Epithelial cell of esophagus (primary cell): ENCODE measurements around the gene KCNC4.

Experiments
- DNase-seq: peaks from one replicate; pipeline ENCODE4 v3.0.0; 2010; ENCODE audit warnings: low read depth
- H3K4me3 ChIP-seq: 2 replicates; pipeline ENCODE4 v1.5.1; 2011; ENCODE audit warnings: mild to moderate bottlenecking, low read length, control low read depth
- TF ChIP-seq, protein P1 (sequence below): IDR thresholded peaks from 2 replicates; pipeline ENCODE4 v1.5.1; 2011; ENCODE audit warnings: low read depth, mild to moderate bottlenecking, low read length, control low read depth, inconsistent platforms; ENCODE audit not compliant: insufficient read depth; ENCODE audit errors: missing control alignments

The KCNC4 gene

DNA sequence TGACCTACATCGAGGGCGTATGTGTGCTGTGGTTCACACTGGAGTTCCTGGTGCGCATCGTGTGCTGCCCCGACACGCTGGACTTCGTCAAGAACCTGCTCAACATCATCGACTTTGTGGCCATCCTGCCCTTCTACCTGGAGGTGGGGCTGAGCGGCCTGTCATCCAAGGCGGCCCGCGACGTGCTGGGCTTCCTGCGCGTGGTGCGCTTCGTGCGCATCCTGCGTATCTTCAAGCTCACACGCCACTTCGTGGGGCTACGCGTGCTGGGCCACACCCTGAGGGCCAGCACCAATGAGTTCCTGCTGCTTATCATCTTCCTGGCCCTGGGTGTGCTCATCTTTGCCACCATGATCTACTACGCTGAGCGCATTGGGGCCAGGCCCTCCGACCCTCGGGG, 13.0 kb downstream of the KCNC4 start:
- TF ChIP-seq, protein P1, sequence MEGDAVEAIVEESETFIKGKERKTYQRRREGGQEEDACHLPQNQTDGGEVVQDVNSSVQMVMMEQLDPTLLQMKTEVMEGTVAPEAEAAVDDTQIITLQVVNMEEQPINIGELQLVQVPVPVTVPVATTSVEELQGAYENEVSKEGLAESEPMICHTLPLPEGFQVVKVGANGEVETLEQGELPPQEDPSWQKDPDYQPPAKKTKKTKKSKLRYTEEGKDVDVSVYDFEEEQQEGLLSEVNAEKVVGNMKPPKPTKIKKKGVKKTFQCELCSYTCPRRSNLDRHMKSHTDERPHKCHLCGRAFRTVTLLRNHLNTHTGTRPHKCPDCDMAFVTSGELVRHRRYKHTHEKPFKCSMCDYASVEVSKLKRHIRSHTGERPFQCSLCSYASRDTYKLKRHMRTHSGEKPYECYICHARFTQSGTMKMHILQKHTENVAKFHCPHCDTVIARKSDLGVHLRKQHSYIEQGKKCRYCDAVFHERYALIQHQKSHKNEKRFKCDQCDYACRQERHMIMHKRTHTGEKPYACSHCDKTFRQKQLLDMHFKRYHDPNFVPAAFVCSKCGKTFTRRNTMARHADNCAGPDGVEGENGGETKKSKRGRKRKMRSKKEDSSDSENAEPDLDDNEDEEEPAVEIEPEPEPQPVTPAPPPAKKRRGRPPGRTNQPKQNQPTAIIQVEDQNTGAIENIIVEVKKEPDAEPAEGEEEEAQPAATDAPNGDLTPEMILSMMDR: no peak
- no peak for DNase-seq

DNA sequence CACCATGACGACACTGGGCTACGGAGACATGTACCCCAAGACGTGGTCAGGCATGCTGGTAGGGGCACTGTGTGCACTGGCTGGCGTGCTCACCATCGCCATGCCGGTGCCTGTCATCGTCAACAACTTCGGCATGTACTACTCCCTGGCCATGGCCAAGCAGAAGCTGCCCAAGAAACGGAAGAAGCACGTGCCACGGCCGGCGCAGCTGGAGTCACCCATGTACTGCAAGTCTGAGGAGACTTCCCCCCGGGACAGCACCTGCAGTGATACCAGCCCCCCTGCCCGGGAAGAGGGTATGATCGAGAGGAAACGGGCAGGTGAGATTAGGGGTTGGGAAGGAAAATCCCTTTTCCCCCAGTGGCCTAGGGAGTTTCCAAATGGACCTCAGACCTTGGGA, 13.5 kb downstream of the KCNC4 start:
- no peak for DNase-seq
- no peak overlapping the region for H3K4me3 ChIP-seq
- TF ChIP-seq, protein P1: no peak

More for the DNA sequence above, 13.0 kb downstream of the KCNC4 start:
- no peak overlapping the region for H3K4me3 ChIP-seq

DNA sequence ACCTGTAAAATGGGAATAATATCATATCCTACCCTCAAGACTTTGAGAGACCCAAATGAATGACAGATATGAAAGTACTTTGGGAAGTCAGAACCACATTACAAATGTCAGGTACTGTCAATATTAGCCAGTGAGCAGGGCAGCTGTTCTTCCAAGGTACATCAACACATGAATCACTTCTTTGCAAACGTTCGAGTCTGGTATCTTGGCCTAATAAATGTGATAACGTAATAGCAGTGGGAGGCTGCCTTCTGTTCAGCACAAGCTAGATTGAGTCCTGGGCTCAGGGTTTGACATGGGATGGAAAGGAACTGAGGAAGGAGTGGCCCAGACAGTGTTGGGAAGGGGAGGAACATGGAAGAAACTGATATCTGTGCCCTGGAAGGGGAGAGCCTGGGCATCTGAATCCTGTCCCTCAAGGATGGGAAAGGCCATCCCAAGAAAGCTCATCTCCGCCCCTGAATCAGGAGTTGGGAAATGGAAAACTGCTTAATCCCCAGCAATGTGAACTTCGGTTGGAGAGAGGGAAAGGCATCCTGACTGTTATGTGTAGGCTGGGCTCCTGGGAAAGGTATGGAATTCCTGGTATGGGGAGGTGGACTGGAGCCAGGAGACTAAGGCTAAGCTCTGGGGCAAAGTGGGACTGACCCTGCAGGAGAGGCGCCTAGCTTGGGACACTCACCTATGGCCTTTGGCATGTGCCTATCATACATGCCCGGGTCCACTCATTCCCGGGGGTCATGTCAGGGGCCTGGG, 14.3 kb downstream of the KCNC4 start:
- DNase-seq: no peak
- TF ChIP-seq, protein P1: no peak
- H3K4me3 ChIP-seq: no peak overlapping the region

DNA sequence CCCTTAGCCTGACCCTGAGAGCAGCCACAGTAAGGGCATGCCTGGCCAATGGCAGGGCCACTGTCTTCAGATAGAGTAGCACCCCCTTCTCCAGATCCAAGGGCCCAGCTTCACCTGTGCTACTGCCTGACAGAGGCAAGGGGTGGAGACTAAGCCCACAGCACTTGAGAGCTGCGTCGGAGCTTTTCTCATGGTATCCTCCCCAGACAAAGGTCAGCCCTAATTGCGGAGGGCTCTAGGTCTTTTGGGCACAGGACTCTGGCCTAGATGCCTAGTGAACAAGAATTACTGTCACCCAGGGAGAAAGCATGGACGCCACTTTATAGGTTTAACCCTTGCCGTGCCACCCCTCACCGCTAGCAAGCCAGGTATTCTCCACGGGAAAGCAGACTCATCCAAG, 15.1 kb downstream of the KCNC4 start:
- TF ChIP-seq, protein P1: no peak

DNA sequence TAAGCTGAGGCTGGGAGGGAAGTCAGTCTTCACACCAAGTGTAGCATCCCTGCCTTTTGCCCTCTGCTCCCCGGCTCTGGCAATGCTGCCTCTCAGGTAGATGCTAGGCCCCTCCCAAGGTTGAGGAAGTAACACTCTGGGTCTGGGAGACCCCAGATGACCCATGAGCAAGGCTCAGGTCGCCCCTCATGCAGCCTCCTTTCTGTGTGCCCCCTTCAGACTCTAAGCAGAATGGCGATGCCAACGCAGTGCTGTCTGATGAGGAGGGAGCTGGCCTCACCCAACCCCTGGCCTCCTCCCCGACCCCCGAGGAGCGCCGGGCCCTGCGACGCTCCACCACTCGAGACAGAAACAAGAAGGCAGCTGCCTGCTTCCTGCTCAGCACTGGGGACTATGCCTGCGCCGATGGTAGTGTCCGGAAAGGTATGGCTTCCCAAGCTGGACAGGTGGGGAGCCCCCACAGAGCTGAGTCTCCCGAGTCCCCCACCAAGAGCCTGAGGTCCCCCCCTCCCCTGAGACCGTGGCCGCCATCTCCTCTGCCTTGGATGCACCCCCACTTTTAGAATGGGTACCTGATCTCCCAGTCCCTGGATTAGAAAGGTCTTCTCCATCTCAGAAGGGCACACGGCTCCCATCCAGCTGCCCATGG, 15.8 kb downstream of the KCNC4 start:
- no peak for DNase-seq
- TF ChIP-seq, protein P1: no peak
- H3K4me3 ChIP-seq: no peak overlapping the region

More for the DNA sequence above, 15.1 kb downstream of the KCNC4 start:
- DNase-seq: no peak
- no peak overlapping the region for H3K4me3 ChIP-seq

DNA sequence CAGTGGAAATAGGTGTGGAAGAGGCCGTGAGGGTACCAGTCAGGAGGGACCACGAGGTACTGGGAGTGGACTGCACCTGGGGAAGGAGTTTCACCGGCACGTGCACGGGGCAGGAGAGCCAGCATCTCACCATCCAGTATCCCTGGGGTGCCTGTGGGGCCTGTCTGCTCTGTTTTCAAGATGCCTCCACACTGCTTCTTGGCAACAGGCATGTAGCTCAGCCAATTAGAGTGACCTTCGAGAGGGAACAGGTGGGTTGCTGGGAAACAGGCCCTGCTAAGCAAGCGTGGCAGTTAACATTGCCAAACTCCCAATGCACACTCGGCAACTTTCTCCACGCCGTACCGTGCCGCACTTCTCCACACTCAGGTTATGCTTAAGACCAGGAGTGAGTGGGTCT, 17.7 kb downstream of the KCNC4 start:
- TF ChIP-seq, protein P1: no peak
- no peak overlapping the region for H3K4me3 ChIP-seq
- DNase-seq: no peak
